Measurements from ENCODE around the gene DUXA. TPM values are rescaled to one million over a fixed set of nuclear protein-coding genes. Genes with fewer than 3 reads are reported as not detected.
"Not testable (repeated sequence)": the region's sequence is repeated elsewhere in the genome, so short reads cannot be mapped to it uniquely, and the experiment has no call there.

Gene DUXA
- not detected in 2 replicates for total RNA-seq (2014; rRNA removed; shearing (Covaris generic))
- not detected in 2 replicates for polyA plus RNA-seq (2015; cell fraction: cytosol; rRNA removed)
- polyA plus RNA-seq (2015; cell fraction: nucleus; rRNA removed): not detected in 2 replicates

GRCh38 chr19:57167385-57167784 lies at the start of gene DUXA:
Gene DUXA (minus strand): TSS chr19:57167485. CDS start chr19:57167443, 42 bp downstream.
- DNase-seq (ENCODE audit: low read depth): no peak

- DNase-seq (ENCODE audit: low read depth): peak; percentile 31
Measured at GRCh38 chr19:57212109-57212508, 44.8 kb upstream of the DUXA start.

- DNase-seq (ENCODE audit: low read depth): no peak
Measured at GRCh38 chr19:57210381-57210780, 43.1 kb upstream of the DUXA start.

GRCh38 chr19:57202160-57202559 lies 34.9 kb upstream of the DUXA start:
- no peak for DNase-seq (ENCODE audit: low read depth)

GRCh38 chr19:57197874-57198273 lies 30.6 kb upstream of the DUXA start:
- DNase-seq (ENCODE audit: low read depth): not testable (repeated sequence)

GRCh38 chr19:57192993-57193392 lies 25.7 kb upstream of the DUXA start:
- DNase-seq (ENCODE audit: low read depth): no peak

- DNase-seq (ENCODE audit: low read depth): no peak
Measured at GRCh38 chr19:57192077-57192420, 24.8 kb upstream of the DUXA start.

GRCh38 chr19:57191141-57192076 lies 24.1 kb upstream of the DUXA start, which contains the start of gene ZNF264:
Gene ZNF264 (plus strand): TSS chr19:57191500. CDS start chr19:57191914, 414 bp downstream.
- peak; percentile 81 for DNase-seq (ENCODE audit: low read depth)

GRCh38 chr19:57190301-57190700 lies 23.0 kb upstream of the DUXA start:
- no peak for DNase-seq (ENCODE audit: low read depth)

- no peak for DNase-seq (ENCODE audit: low read depth)
Measured at GRCh38 chr19:57171551-57172081, 4.3 kb upstream of the DUXA start.

- DNase-seq (ENCODE audit: low read depth): peak; percentile 36
Measured at GRCh38 chr19:57165846-57166245, 1.4 kb downstream of the DUXA start.

- no peak for DNase-seq (ENCODE audit: low read depth)
Measured at GRCh38 chr19:57161985-57162539, 5.2 kb downstream of the DUXA start.

GRCh38 chr19:57152921-57153320 lies 14.4 kb downstream of the DUXA start:
- peak; percentile 3 for DNase-seq (ENCODE audit: low read depth)

GRCh38 chr19:57141699-57142098 lies 25.6 kb downstream of the DUXA start:
- DNase-seq (ENCODE audit: low read depth): no peak

GRCh38 chr19:57135797-57136196 lies 31.5 kb downstream of the DUXA start:
- no peak for DNase-seq (ENCODE audit: low read depth)

GRCh38 chr19:57127403-57127802 lies 39.9 kb downstream of the DUXA start:
- not testable (repeated sequence) for DNase-seq (ENCODE audit: low read depth)

- DNase-seq (ENCODE audit: low read depth): no peak
Measured at GRCh38 chr19:57123882-57124281, 43.4 kb downstream of the DUXA start.

- DNase-seq (ENCODE audit: low read depth): no peak
Measured at GRCh38 chr19:57118848-57119247, 48.4 kb downstream of the DUXA start.

GRCh38 chr19:57113501-57113900 lies 53.8 kb downstream of the DUXA start:
- DNase-seq (ENCODE audit: low read depth): not testable (repeated sequence)

GRCh38 chr19:57111329-57111644 lies 56.0 kb downstream of the DUXA start:
- DNase-seq (ENCODE audit: low read depth): no peak

- peak; percentile 2 for DNase-seq (ENCODE audit: low read depth)
Measured at GRCh38 chr19:57110592-57111328, 56.5 kb downstream of the DUXA start.
